Psoas muscle (tissue), 8 donors: ENCODE results near the gene RAP2A. TPM values are rescaled to one million over a fixed set of nuclear protein-coding genes. Genes with fewer than 3 reads are reported as not detected.

Source experiments
- ATAC-seq, 4 donors: fragments of 200-7000 bp; cut with Tn5 transposase; one replicate each; pipeline ENCODE4 v1.9.1; 2020; ENCODE audit warnings: moderate library complexity in 3 of 4, mild to moderate bottlenecking in 2 of 4
- DNase-seq, 2 donors: peaks; one replicate each; pipeline ENCODE4 v3.0.0-alpha.2; 2020
- H3K27ac ChIP-seq: fragments of 200-600 bp; one replicate; pipeline ENCODE4 v1.8.0; 2022
- H3K27me3 ChIP-seq, 3 donors: fragments of 200-600 bp in 1 of 3; one replicate each; pipeline versions ENCODE4 v1.6.1 to v1.8.0; 2013 to 2022; ENCODE audit warnings: low read length in 2 of 3, mild to moderate bottlenecking in 2 of 3, moderate library complexity in 1 of 3; ENCODE audit not compliant: insufficient read depth in 3 of 3
- H3K36me3 ChIP-seq, 2 donors: fragments of 200-600 bp in 1 of 2; one replicate each; pipeline versions ENCODE4 v1.6.1 to v1.8.0; 2013 to 2022; ENCODE audit warnings: low read depth in 1 of 2, mild to moderate bottlenecking in 1 of 2, moderate library complexity in 1 of 2; ENCODE audit not compliant: insufficient read depth in 1 of 2
- H3K4me1 ChIP-seq: fragments of 200-600 bp; one replicate; pipeline ENCODE4 v1.8.0; 2022
- H3K4me3 ChIP-seq: fragments of 200-600 bp; one replicate; pipeline ENCODE4 v1.8.0; 2022; ENCODE audit warnings: mild to moderate bottlenecking
- H3K9me3 ChIP-seq: fragments of 200-600 bp; one replicate; pipeline ENCODE4 v1.8.0; 2022
- WGBS, 3 donors: extraction: QIAGEN DNeasy Blood & Tissue Kit; methylation state at CpG; one replicate each; pipeline versions ENCODE4 v1.1.6 to v1.1.7; 2013; 5-methylcytosine and 5-hydroxymethylcytosine counted together
- intact Hi-C, 2 donors: fragments of 100-400 bp; cut with DNase I; formaldehyde crosslinking; loops; one replicate each; pipeline versions ENCODE4 v1.11.0 to v1.14.2; 2022
- polyA plus RNA-seq, 3 donors: library from polyadenylated mRNA; stranded (reverse); fragments of 200-250 nt; gene quantifications; one replicate each; pipeline ENCODE4 v1.2.3, GENCODE V29; 2013
- total RNA-seq, 4 donors: library from RNA; stranded (reverse); fragmentation: NEBNext Ultra II Directional in 2 of 4; extraction: Animal tissue kit (Norgen Biotek cat#: 25700) in 2 of 4; gene quantifications; one replicate each; pipeline versions ENCODE4 v1.2.1 to v1.2.4, GENCODE V29; 2021 to 2023
- TF ChIP-seq, protein P1 (sequence below): fragments of 200-600 bp; IDR thresholded peaks from one replicate; pipeline ENCODE4 v1.8.0; 2022; ENCODE audit warnings: antibody characterized with exemption
- donor health status: healthy with polysubstance abuse.
- donor health status: DM: no; HTN: no; CAD: no; lungs with moderate emphysema.
- donor health status: Bipolar disorder and iron deficiency.
- donor health status: healthy.
- donor health status: DM: yes; HTN: yes; CAD: no.
- donor health status: DM: no; HTN: no; CAD: no.
- donor health status: DM: no; HTN: no; CAD: no.
- donor health status: DM: yes; HTN: yes; CAD: no.

Gene RAP2A
- total and polyA plus RNA-seq, 7 donors, result 3.8 to 35.7 (median 11.4) TPM

DNA sequence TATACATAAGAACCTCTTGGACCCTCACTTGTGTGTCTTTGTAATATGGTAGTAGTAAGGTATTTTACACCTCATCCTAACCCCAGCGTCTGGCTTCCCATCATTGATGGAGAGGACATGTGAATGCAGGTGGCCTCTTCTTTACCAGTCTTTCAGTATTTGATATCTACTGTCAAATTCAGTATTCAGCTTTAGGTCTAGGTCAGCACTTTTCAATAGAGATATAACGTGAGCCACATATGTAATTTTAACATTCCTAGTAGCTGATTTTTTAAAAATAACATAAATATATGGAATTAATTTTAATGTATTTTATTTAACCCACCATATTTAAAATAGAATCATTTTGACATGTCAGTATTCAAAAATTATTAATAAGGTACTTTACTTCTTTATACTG is 2.9 kb downstream of the RAP2A start:
- ATAC-seq, result no peak
- Histone ChIP-seq H3K36me3 (peaks cover 0 to 20% of the 10 kb centered on the region in 2 donors), H3K27ac (no peak overlapping the region), H3K4me1 (peaks cover 25% of the 10 kb centered on the region), H3K9me3 (no peaks in the 10 kb centered on the region), H3K4me3 (peak overlapping the region; percentile 84), H3K27me3 (no peaks in the 10 kb centered on the region)
- TF ChIP-seq, protein P1, sequence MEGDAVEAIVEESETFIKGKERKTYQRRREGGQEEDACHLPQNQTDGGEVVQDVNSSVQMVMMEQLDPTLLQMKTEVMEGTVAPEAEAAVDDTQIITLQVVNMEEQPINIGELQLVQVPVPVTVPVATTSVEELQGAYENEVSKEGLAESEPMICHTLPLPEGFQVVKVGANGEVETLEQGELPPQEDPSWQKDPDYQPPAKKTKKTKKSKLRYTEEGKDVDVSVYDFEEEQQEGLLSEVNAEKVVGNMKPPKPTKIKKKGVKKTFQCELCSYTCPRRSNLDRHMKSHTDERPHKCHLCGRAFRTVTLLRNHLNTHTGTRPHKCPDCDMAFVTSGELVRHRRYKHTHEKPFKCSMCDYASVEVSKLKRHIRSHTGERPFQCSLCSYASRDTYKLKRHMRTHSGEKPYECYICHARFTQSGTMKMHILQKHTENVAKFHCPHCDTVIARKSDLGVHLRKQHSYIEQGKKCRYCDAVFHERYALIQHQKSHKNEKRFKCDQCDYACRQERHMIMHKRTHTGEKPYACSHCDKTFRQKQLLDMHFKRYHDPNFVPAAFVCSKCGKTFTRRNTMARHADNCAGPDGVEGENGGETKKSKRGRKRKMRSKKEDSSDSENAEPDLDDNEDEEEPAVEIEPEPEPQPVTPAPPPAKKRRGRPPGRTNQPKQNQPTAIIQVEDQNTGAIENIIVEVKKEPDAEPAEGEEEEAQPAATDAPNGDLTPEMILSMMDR, result no peak
- DNase-seq, result no peak
- intact Hi-C loops, result loop anchor here in 1 of 2 donors (10.0 kb wide), 2 partner anchors 188 to 212 kb away; partner anchors contain the start of gene MBNL2
- WGBS, 3 donors, result 77 to 84% (median 82%) methylated on average over 2 of the region's 2 CpGs

DNA sequence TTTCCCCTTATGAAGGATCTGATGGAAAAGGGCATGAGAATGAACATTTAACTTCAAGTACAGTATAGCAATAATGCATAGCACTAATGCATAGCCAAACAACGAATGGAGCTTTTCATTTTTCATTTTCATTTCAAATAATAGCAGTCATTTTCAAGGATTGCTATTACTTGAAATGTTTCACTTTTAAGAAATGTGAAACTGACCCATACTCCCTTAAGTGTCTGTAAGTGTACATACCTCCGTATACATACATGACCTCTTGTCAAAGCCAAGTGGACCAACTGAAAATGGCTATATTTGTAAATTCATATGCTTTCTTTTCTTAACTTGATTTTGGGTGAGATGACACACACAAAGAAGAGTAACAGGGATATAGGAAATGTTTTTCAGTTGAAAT is 3.8 kb downstream of the RAP2A start:
- intact Hi-C loops, result loop anchor here in 1 of 2 donors (10.0 kb wide), 2 partner anchors 187 to 213 kb away; partner anchors contain the start of gene MBNL2
- no peak overlapping the region for H3K27ac ChIP-seq
- DNase-seq (no peak), ATAC-seq (no peak)
- peaks cover 0 to 23% of the 10 kb centered on the region in 2 donors for H3K36me3 ChIP-seq
- TF ChIP-seq, protein P1, result no peak
- H3K4me3 ChIP-seq, result no peak overlapping the region
- 62 to 76% (median 71%) methylated on average over 2 of the region's 2 CpGs for WGBS, 3 donors
- H3K4me1 ChIP-seq, result peaks cover 19% of the 10 kb centered on the region
- no peaks in the 10 kb centered on the region for H3K27me3 ChIP-seq
- no peaks in the 10 kb centered on the region for H3K9me3 ChIP-seq

DNA sequence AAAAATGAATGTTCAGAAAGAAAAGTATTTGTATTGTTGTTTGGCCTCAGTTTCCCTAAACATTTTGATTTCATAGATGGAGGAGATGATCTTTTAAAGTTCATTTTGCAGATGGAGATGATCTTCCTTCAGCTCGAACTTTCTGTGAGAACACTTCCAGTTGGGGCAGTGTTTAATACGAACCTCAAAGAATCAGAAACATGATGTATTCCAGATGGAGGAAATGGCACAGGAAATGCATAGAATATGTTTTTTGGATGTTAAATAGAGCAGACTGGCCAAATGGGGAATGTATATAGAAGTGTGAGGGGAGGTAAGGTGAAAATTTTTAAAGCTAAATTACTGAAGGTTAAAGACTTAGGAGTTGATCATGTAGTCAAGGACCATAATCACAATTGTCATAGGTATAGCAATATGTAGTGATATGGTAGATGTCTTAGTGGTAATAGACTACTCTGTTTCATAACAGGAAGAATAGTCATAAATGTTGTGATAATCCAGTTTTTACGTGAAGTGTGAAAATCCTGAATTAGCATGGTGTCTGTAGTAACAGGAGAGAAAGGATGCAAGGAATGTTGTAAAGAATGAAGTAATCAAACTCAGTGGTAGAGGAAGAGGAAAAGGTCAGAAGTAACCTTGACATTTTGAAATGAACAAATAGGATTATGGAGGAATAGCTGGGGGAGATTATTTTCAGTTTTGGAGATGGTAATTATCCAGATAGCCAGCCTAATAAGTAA is 5.1 kb downstream of the RAP2A start:
- H3K4me3 ChIP-seq, result no peak overlapping the region
- ATAC-seq (no peak), DNase-seq (no peak)
- no peak overlapping the region for H3K27ac ChIP-seq
- no peaks in the 10 kb centered on the region for H3K27me3 ChIP-seq
- intact Hi-C loops, result loop anchor here in 1 of 2 donors (10.0 kb wide), 2 partner anchors 186 to 214 kb away; partner anchors contain the start of gene MBNL2
- TF ChIP-seq, protein P1, result no peak
- H3K4me1 ChIP-seq, result peaks cover 19% of the 10 kb centered on the region
- H3K36me3 ChIP-seq, result peaks cover 0 to 23% of the 10 kb centered on the region in 2 donors
- H3K9me3 ChIP-seq, result no peaks in the 10 kb centered on the region
- WGBS, 3 donors, result 68 to 78% (median 71%) methylated on average over 3 of the region's 3 CpGs

DNA sequence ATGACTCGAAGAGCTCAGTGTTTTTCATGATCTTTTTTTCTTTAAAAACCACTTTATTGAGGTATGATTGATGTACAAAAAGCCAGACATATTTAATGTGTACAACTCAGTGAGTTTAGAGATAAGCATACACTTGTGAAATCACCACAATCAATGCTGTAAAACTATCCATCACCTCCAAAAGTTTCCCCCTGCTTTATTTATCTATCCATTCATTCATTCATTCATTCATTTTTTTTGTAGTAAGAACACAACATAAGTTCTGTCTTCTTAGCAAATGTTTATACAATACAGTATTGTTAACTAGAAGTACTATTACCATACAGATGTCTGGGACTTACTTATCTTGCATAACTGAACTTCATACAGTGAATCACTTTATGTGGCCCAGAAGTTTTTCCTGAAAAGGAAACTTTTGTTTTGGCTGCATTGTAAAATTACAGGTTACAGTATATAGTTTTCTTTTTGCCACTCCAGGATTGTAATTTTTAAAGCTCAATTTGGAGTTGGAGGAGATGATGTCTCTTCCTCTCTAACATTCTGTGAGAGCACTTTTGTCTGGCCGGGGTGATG is 6.7 kb downstream of the RAP2A start:
- Histone ChIP-seq H3K9me3 (no peaks in the 10 kb centered on the region), H3K27me3 (no peaks in the 10 kb centered on the region), H3K4me3 (no peak overlapping the region), H3K27ac (no peak overlapping the region), H3K4me1 (peaks cover 16% of the 10 kb centered on the region), H3K36me3 (peaks cover 0 to 23% of the 10 kb centered on the region in 2 donors)
- DNase-seq (no peak), ATAC-seq (no peak)
- 65 to 67% (median 66%) methylated on average over 2 of the region's 2 CpGs for WGBS, 3 donors
- intact Hi-C loops, result no loop called here
- TF ChIP-seq, protein P1, result no peak
